Astrocyte (in vitro differentiated cells and primary cell): ENCODE measurements around the gene TRIL. TPM values are rescaled to one million over a fixed set of nuclear protein-coding genes. Genes with fewer than 3 reads are reported as not detected.

ENCODE experiments used
- DNase-seq: peaks from one replicate; pipeline ENCODE4 v3.0.0-alpha.2; 2010; ENCODE audit warnings: low read depth
- FAIRE-seq: peaks from 2 replicates; lab custom pipeline; 2011; peaks lifted over from hg19 to GRCh38; lab: Jason Lieb, UNC
- H2AFZ ChIP-seq: 2 replicates; pipeline ENCODE4 v1.6.0; 2012; ENCODE audit warnings: low read depth, low read length, inconsistent platforms
- H3K27ac ChIP-seq: 2 replicates; pipeline ENCODE4 v1.5.1; 2011; ENCODE audit warnings: low read depth, low read length, inconsistent platforms
- H3K27me3 ChIP-seq: 2 replicates; pipeline ENCODE4 v1.6.0; 2011; ENCODE audit warnings: low read length, inconsistent platforms; ENCODE audit not compliant: insufficient read depth
- H3K36me3 ChIP-seq: 2 replicates; pipeline ENCODE4 v1.5.1; 2011; ENCODE audit warnings: low read length, inconsistent platforms; ENCODE audit not compliant: insufficient read depth
- H3K4me1 ChIP-seq: 2 replicates; pipeline ENCODE4 v1.5.1; 2011; ENCODE audit warnings: low read length, inconsistent platforms; ENCODE audit not compliant: insufficient read depth
- H3K4me2 ChIP-seq: 2 replicates; pipeline ENCODE4 v1.6.0; 2012; ENCODE audit warnings: low read length, inconsistent platforms
- H3K4me3 ChIP-seq: 2 replicates; pipeline ENCODE4 v1.5.1; 2011; ENCODE audit warnings: low read depth, mild to moderate bottlenecking, low read length, inconsistent platforms; ENCODE audit not compliant: insufficient read depth
- H3K79me2 ChIP-seq: 2 replicates; pipeline ENCODE4 v1.6.0; 2012; ENCODE audit warnings: mild to moderate bottlenecking, low read length, inconsistent platforms; ENCODE audit not compliant: insufficient read depth
- H3K9ac ChIP-seq: 2 replicates; pipeline ENCODE4 v1.6.0; 2012; ENCODE audit warnings: mild to moderate bottlenecking, low read length, inconsistent platforms
- H3K9me3 ChIP-seq: 2 replicates; pipeline ENCODE4 v1.5.1; 2012; ENCODE audit warnings: low read depth, mild to moderate bottlenecking, low read length, inconsistent platforms; ENCODE audit not compliant: insufficient read depth
- H4K20me1 ChIP-seq: 2 replicates; pipeline ENCODE4 v1.6.0; 2012; ENCODE audit warnings: low read length, inconsistent platforms; ENCODE audit not compliant: insufficient read depth
- H3K27ac Mint-ChIP-seq: one replicate; pipeline ENCODE4 v1.8.0; 2021; ENCODE audit warnings: mild to moderate bottlenecking, mixed read lengths; ENCODE audit not compliant: unreplicated experiment
- H3K27me3 Mint-ChIP-seq: one replicate; pipeline ENCODE4 v1.8.0; 2021; ENCODE audit warnings: low read depth, mixed read lengths; ENCODE audit not compliant: unreplicated experiment
- H3K36me3 Mint-ChIP-seq: one replicate; pipeline ENCODE4 v1.8.0; 2021; ENCODE audit warnings: low read depth, mixed read lengths; ENCODE audit not compliant: unreplicated experiment
- H3K4me1 Mint-ChIP-seq: one replicate; pipeline ENCODE4 v1.8.0; 2021; ENCODE audit warnings: low read depth, mixed read lengths; ENCODE audit not compliant: unreplicated experiment
- H3K4me3 Mint-ChIP-seq: one replicate; pipeline ENCODE4 v1.8.0; 2021; ENCODE audit warnings: mild to moderate bottlenecking, moderate library complexity, mixed read lengths; ENCODE audit not compliant: unreplicated experiment
- H3K9me3 Mint-ChIP-seq: one replicate; pipeline ENCODE4 v1.8.0; 2021; ENCODE audit warnings: mild to moderate bottlenecking, mixed read lengths; ENCODE audit not compliant: unreplicated experiment
- CTCF ChIP-seq: IDR thresholded peaks from 2 replicates; pipeline ENCODE4 v1.5.1; 2011; ENCODE audit warnings: low read depth, mild to moderate bottlenecking, inconsistent platforms, low read length, moderate library complexity; ENCODE audit not compliant: insufficient read depth
- EZH2 ChIP-seq: IDR thresholded peaks from 2 replicates; pipeline ENCODE4 v1.6.1; 2012; ENCODE audit warnings: mild to moderate bottlenecking, low read length, inconsistent platforms; ENCODE audit not compliant: insufficient read depth
- total RNA-seq: library from RNA; stranded (reverse); gene quantifications from 2 replicates; pipeline ENCODE4 v1.2.1, GENCODE V29; 2021

TRIL gene
- total RNA-seq, 1 donor from 2014 or later, result 0.45 TPM

- Mint-ChIP-seq H3K9me3 (no peaks in the 10 kb centered on the region), H3K27ac (no peak overlapping the region), H3K27me3 (peaks cover 4% of the 10 kb centered on the region), H3K36me3 (no peaks in the 10 kb centered on the region), H3K4me1 (peaks cover 10% of the 10 kb centered on the region), H3K4me3 (no peak overlapping the region)
- Histone ChIP-seq H3K4me1 (no peaks in the 10 kb centered on the region), H4K20me1 (no peaks in the 10 kb centered on the region), H3K9me3 (no peaks in the 10 kb centered on the region), H3K36me3 (no peaks in the 10 kb centered on the region), H3K79me2 (no peaks in the 10 kb centered on the region), H3K4me2 (no peak overlapping the region), H3K4me3 (no peak overlapping the region), H3K9ac (no peak overlapping the region), H2AFZ (no peak overlapping the region), H3K27me3 (no peaks in the 10 kb centered on the region), H3K27ac (no peak overlapping the region)
- FAIRE-seq, result no peak
- DNase-seq, result no peak
- no peak for TF ChIP-seq EZH2
- TF ChIP-seq CTCF, result no peak
Measured at GRCh38 chr7:28937103-28937502, 21.0 kb downstream of the TRIL start.

GRCh38 chr7:28933846-28934320 is 24.2 kb downstream of the TRIL start:
- H3K27ac ChIP-seq, result no peak overlapping the region
- no peak overlapping the region for H3K27ac Mint-ChIP-seq
- TF ChIP-seq EZH2, result no peak
- no peak for TF ChIP-seq CTCF
- H3K4me3 Mint-ChIP-seq, result no peak overlapping the region
- H3K79me2 ChIP-seq, result no peaks in the 10 kb centered on the region
- no peak overlapping the region for H2AFZ ChIP-seq
- no peak overlapping the region for H3K4me2 ChIP-seq
- H3K9me3 Mint-ChIP-seq, result no peaks in the 10 kb centered on the region
- FAIRE-seq (no peak), DNase-seq (no peak)
- H3K9me3 ChIP-seq, result no peaks in the 10 kb centered on the region
- peaks cover 4% of the 10 kb centered on the region for H3K27me3 Mint-ChIP-seq
- no peaks in the 10 kb centered on the region for H3K4me1 ChIP-seq
- no peaks in the 10 kb centered on the region for H4K20me1 ChIP-seq
- peaks cover 4% of the 10 kb centered on the region for H3K4me1 Mint-ChIP-seq
- H3K4me3 ChIP-seq, result no peak overlapping the region
- no peaks in the 10 kb centered on the region for H3K27me3 ChIP-seq
- H3K36me3 ChIP-seq, result no peaks in the 10 kb centered on the region
- H3K36me3 Mint-ChIP-seq, result no peaks in the 10 kb centered on the region
- H3K9ac ChIP-seq, result no peak overlapping the region

GRCh38 chr7:28931565-28931964 is 26.6 kb downstream of the TRIL start:
- H3K27ac ChIP-seq, result no peak overlapping the region
- Mint-ChIP-seq H3K4me3 (no peak overlapping the region), H3K36me3 (no peaks in the 10 kb centered on the region), H3K27me3 (peaks cover 7% of the 10 kb centered on the region), H3K9me3 (no peaks in the 10 kb centered on the region), H3K27ac (no peak overlapping the region), H3K4me1 (peaks cover 4% of the 10 kb centered on the region)
- H2AFZ ChIP-seq, result no peak overlapping the region
- H3K4me2 ChIP-seq, result no peak overlapping the region
- no peak for DNase-seq
- H4K20me1 ChIP-seq, result no peaks in the 10 kb centered on the region
- H3K79me2 ChIP-seq, result no peaks in the 10 kb centered on the region
- no peak overlapping the region for H3K4me3 ChIP-seq
- H3K27me3 ChIP-seq, result no peaks in the 10 kb centered on the region
- TF ChIP-seq EZH2 (no peak), CTCF (no peak)
- no peak for FAIRE-seq
- H3K9ac ChIP-seq, result no peak overlapping the region
- H3K4me1 ChIP-seq, result peaks cover 2% of the 10 kb centered on the region
- no peaks in the 10 kb centered on the region for H3K9me3 ChIP-seq
- no peaks in the 10 kb centered on the region for H3K36me3 ChIP-seq
